ENCODE results near the gene C17orf78.

C17orf78 gene

DNA sequence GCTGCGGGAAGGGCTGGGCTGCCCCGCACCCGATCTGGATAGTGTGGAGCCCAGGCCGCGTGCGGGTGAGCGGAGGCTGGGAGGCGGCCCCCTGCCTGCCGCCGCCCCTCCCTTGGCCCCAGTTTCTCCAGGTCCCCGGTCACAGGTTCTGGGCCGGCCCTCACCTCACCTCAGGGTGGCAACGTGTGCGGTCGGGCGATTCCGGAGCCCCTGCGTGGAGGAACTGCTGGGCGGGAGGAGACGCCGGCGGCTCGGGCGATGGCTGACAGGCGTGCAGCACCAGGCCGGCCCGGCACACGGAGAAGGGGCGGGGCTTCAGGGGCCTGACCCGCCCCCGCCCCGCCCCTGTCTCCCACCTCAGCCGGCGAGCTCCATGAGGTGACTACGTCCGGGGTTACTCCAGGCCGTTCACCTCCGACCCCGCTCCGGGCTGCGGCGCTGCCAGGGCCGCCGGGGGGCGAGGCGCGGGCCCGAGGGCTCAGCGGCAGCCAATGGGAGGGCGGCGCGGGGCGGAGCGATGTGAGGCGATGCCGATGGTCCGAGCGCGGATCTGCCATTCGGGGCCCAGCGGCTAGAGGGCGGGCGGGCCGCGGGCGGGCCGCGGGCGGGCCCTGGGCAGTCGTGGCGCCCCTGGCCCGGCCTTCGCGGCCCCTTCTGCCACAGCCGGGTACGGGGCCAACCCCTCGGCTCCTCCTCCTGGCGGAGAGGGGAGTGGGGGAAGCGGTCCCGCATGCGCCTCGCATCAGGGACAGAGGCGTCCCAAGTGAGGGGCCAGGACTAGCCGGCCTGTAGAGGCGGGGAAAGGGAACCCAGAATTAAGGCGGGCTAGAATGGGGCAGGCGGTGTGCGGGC is 16.7 kb upstream of the C17orf78 start:
- TF ChIP-seq, protein P1, sequence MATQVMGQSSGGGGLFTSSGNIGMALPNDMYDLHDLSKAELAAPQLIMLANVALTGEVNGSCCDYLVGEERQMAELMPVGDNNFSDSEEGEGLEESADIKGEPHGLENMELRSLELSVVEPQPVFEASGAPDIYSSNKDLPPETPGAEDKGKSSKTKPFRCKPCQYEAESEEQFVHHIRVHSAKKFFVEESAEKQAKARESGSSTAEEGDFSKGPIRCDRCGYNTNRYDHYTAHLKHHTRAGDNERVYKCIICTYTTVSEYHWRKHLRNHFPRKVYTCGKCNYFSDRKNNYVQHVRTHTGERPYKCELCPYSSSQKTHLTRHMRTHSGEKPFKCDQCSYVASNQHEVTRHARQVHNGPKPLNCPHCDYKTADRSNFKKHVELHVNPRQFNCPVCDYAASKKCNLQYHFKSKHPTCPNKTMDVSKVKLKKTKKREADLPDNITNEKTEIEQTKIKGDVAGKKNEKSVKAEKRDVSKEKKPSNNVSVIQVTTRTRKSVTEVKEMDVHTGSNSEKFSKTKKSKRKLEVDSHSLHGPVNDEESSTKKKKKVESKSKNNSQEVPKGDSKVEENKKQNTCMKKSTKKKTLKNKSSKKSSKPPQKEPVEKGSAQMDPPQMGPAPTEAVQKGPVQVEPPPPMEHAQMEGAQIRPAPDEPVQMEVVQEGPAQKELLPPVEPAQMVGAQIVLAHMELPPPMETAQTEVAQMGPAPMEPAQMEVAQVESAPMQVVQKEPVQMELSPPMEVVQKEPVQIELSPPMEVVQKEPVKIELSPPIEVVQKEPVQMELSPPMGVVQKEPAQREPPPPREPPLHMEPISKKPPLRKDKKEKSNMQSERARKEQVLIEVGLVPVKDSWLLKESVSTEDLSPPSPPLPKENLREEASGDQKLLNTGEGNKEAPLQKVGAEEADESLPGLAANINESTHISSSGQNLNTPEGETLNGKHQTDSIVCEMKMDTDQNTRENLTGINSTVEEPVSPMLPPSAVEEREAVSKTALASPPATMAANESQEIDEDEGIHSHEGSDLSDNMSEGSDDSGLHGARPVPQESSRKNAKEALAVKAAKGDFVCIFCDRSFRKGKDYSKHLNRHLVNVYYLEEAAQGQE (IDR thresholded peaks at IDR 0.05; ENCODE audit: insufficient read depth in 1 of 2, low read depth in 2 of 2, low read length in 2 of 2), result no peak
- TF ChIP-seq POLR2AphosphoS5 (IDR thresholded peaks at IDR 0.05; ENCODE audit: low read depth, low read length) (peak; percentile 37), TAF1 (IDR thresholded peaks at IDR 0.05; ENCODE audit: borderline replicate concordance, insufficient read depth, low read length) (peak; percentile 19; the same call in 1 of the 2 replicates), SIN3A (IDR thresholded peaks at IDR 0.05; ENCODE audit: borderline replicate concordance, insufficient read depth, low read length) (no peak), FOXP2 (optimal IDR thresholded peaks at IDR 0.05; ENCODE audit: borderline replicate concordance, extremely low read depth, extremely low read length, insufficient read depth) (peak; percentile 70)

DNA sequence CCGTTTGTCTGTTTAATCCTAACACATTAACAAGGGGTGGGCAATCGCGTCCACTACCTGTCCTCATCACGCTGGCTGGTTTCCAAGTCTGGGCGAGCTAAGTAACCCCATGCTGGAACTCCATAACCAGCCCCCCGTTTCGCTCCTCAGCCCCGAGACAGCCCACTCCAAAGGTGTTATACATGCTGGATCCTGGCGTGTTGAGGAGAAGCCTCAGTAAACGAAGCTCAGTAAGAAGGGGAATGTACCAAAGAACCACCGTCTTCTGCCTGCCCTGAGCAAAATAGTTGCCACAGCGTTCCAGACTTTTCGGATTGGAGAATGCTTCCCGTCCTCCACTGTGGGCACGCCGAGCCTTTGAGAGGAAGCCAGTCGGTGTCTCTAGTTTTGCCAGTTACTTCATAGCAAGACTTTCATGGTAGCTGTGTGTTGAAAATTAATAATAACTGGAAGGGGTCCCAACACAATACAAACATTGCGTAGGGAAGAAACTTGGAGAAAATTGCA is 16.1 kb upstream of the C17orf78 start:
- TF ChIP-seq POLR2AphosphoS5 (IDR thresholded peaks at IDR 0.05; ENCODE audit: low read depth, low read length) (no peak), FOXP2 (optimal IDR thresholded peaks at IDR 0.05; ENCODE audit: borderline replicate concordance, extremely low read depth, extremely low read length, insufficient read depth) (no peak), SIN3A (IDR thresholded peaks at IDR 0.05; ENCODE audit: borderline replicate concordance, insufficient read depth, low read length) (no peak), TAF1 (IDR thresholded peaks at IDR 0.05; ENCODE audit: borderline replicate concordance, insufficient read depth, low read length) (0 out of 2 replicates have a peak, but pooled peaks have one; percentile 13)
- TF ChIP-seq, protein P1 (IDR thresholded peaks at IDR 0.05; ENCODE audit: insufficient read depth in 1 of 2, low read depth in 2 of 2, low read length in 2 of 2), result no peak

DNA sequence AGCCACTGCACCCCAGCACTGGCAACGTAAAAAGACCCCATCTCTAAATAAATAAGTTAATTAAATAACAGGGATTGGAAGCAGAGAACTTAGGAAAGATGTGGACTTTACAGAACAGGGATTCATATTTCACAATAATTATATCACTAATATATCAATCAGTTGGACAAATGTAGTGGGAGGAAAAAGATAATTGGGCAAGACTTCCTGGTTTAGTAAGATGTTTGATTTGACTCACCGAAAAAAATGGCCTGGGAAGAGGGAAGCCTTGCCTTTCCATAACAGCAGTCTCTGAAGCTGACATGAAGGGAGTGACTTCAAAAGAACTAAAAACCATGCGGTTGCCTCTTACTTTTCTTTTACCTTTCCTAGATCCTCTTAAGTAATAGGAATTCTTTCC is 15.2 kb upstream of the C17orf78 start:
- no peak for TF ChIP-seq POLR2AphosphoS5 (IDR thresholded peaks at IDR 0.05; ENCODE audit: low read depth, low read length)
- TF ChIP-seq SIN3A (IDR thresholded peaks at IDR 0.05; ENCODE audit: borderline replicate concordance, insufficient read depth, low read length), result no peak
- TF ChIP-seq, protein P1 (IDR thresholded peaks at IDR 0.05; ENCODE audit: insufficient read depth in 1 of 2, low read depth in 2 of 2, low read length in 2 of 2), result no peak

DNA sequence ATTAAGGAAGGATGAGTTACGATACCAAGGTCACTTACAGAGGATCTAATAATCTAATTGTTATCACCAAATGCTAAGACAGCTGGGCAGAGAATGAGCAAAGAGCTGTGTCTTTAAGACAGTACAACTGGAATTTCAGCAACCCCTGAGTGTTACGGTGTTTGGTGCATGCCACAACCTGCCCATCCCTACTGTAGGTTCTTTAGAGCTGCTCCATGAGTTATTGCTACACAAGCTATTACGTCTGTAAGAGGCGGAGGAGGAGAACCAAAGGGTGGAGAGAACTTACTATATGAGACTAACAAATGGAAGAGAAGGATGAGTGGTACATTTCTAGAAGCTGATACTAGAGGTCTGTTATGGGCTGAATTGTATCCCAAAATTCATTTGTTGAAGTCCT is 14.2 kb upstream of the C17orf78 start:
- TF ChIP-seq TAF1 (IDR thresholded peaks at IDR 0.05; ENCODE audit: borderline replicate concordance, insufficient read depth, low read length) (no peak), POLR2AphosphoS5 (IDR thresholded peaks at IDR 0.05; ENCODE audit: low read depth, low read length) (no peak), SIN3A (IDR thresholded peaks at IDR 0.05; ENCODE audit: borderline replicate concordance, insufficient read depth, low read length) (no peak), FOXP2 (optimal IDR thresholded peaks at IDR 0.05; ENCODE audit: borderline replicate concordance, extremely low read depth, extremely low read length, insufficient read depth) (no peak)
- TF ChIP-seq, protein P1 (IDR thresholded peaks at IDR 0.05; ENCODE audit: insufficient read depth in 1 of 2, low read depth in 2 of 2, low read length in 2 of 2), result no peak
